NCI-H2227 (cell line): ENCODE results near the gene LRRC43.

Experiments used
- DNase-seq: peaks from one replicate; lab custom pipeline; 2025; ENCODE audit not compliant: unreplicated experiment; lab: John Stamatoyannopoulos, UW

LRRC43 gene

GRCh38 chr12:122182887-122183587 lies at the start of gene LRRC43:
TSS of gene LRRC43 (plus strand) at chr12:122183123. CDS start at chr12:122183145, 22 bp downstream.
- DNase-seq, result peak; percentile 53

- DNase-seq, result no peak
Measured at GRCh38 chr12:122133192-122133950, 49.6 kb upstream of the LRRC43 start.

GRCh38 chr12:122135437-122136031 lies 47.4 kb upstream of the LRRC43 start:
- DNase-seq, result no peak

GRCh38 chr12:122137229-122137628 lies 45.7 kb upstream of the LRRC43 start:
- DNase-seq, result no peak

- no peak for DNase-seq
Measured at GRCh38 chr12:122137681-122138080, 45.2 kb upstream of the LRRC43 start.

- DNase-seq, result no peak
Measured at GRCh38 chr12:122138181-122138580, 44.7 kb upstream of the LRRC43 start.

- DNase-seq, result no peak
Measured at GRCh38 chr12:122138616-122139015, 44.3 kb upstream of the LRRC43 start.

GRCh38 chr12:122139266-122139665 lies 43.7 kb upstream of the LRRC43 start:
- no peak for DNase-seq

- no peak for DNase-seq
Measured at GRCh38 chr12:122139941-122140340, 43.0 kb upstream of the LRRC43 start.

- no peak for DNase-seq
Measured at GRCh38 chr12:122140467-122141257, 42.3 kb upstream of the LRRC43 start.

- no peak for DNase-seq
Measured at GRCh38 chr12:122141911-122142725, 40.8 kb upstream of the LRRC43 start.

- DNase-seq, result no peak
Measured at GRCh38 chr12:122142857-122143256, 40.1 kb upstream of the LRRC43 start.

- DNase-seq, result no peak
Measured at GRCh38 chr12:122144885-122145284, 38.0 kb upstream of the LRRC43 start.

- no peak for DNase-seq
Measured at GRCh38 chr12:122145505-122146330, 37.2 kb upstream of the LRRC43 start.

GRCh38 chr12:122147514-122148290 lies 35.2 kb upstream of the LRRC43 start:
- no peak for DNase-seq

GRCh38 chr12:122148657-122149056 lies 34.3 kb upstream of the LRRC43 start:
- no peak for DNase-seq

- DNase-seq, result no peak
Measured at GRCh38 chr12:122150127-122150681, 32.7 kb upstream of the LRRC43 start.

GRCh38 chr12:122152754-122153153 lies 30.2 kb upstream of the LRRC43 start:
- no peak for DNase-seq
